ENCODE measurements around the gene CFAP77. TPM values are rescaled to one million over a fixed set of nuclear protein-coding genes. Genes with fewer than 3 reads are reported as not detected.

Gene CFAP77
- total and polyA plus RNA-seq, 12 donors, result 0.53 to 4.3 (median 1.3) TPM

- H3K27me3 ChIP-seq, result peaks cover 0 to 28% (median 10%) of the 10 kb centered on the region in 7 donors
- 59 to 67% methylated on average over 17 of the region's 17 CpGs for WGBS, 2 donors
- TF ChIP-seq, protein P1, sequence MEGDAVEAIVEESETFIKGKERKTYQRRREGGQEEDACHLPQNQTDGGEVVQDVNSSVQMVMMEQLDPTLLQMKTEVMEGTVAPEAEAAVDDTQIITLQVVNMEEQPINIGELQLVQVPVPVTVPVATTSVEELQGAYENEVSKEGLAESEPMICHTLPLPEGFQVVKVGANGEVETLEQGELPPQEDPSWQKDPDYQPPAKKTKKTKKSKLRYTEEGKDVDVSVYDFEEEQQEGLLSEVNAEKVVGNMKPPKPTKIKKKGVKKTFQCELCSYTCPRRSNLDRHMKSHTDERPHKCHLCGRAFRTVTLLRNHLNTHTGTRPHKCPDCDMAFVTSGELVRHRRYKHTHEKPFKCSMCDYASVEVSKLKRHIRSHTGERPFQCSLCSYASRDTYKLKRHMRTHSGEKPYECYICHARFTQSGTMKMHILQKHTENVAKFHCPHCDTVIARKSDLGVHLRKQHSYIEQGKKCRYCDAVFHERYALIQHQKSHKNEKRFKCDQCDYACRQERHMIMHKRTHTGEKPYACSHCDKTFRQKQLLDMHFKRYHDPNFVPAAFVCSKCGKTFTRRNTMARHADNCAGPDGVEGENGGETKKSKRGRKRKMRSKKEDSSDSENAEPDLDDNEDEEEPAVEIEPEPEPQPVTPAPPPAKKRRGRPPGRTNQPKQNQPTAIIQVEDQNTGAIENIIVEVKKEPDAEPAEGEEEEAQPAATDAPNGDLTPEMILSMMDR (IDR thresholded peaks at IDR 0.05), result no peak
- H3K27ac ChIP-seq, result no peak overlapping the region
- DNase-seq (no peak), ATAC-seq (no peak)
- intact Hi-C loops (cut with DNase I), result no loop called here
- H3K4me1 ChIP-seq, result peaks cover 0 to 9% (median 4%) of the 10 kb centered on the region in 9 donors
- H3K4me3 ChIP-seq, result no peak overlapping the region
- H3K9me3 ChIP-seq, result no peaks in the 10 kb centered on the region
- H3K36me3 ChIP-seq, result no peaks in the 10 kb centered on the region
Measured at GRCh38 chr9:132548751-132549640, 139.0 kb downstream of the CFAP77 start.

- TF ChIP-seq, protein P1 (IDR thresholded peaks at IDR 0.05), result no peak
- no peaks in the 10 kb centered on the region for H3K9me3 ChIP-seq
- WGBS, 2 donors, result 87 to 89% methylated on average over 13 of the region's 13 CpGs
- H3K36me3 ChIP-seq, result no peaks in the 10 kb centered on the region
- intact Hi-C loops (cut with DNase I), result no loop called here
- DNase-seq (no peak), ATAC-seq (no peak)
- H3K4me3 ChIP-seq, result no peak overlapping the region
- no peak overlapping the region for H3K27ac ChIP-seq
- H3K27me3 ChIP-seq, result peaks cover 0 to 28% (median 7%) of the 10 kb centered on the region in 7 donors
- H3K4me1 ChIP-seq, result peaks cover 0 to 2% (median under 1%) of the 10 kb centered on the region in 9 donors
Measured at GRCh38 chr9:132551556-132551955, 141.5 kb downstream of the CFAP77 start.

DNA sequence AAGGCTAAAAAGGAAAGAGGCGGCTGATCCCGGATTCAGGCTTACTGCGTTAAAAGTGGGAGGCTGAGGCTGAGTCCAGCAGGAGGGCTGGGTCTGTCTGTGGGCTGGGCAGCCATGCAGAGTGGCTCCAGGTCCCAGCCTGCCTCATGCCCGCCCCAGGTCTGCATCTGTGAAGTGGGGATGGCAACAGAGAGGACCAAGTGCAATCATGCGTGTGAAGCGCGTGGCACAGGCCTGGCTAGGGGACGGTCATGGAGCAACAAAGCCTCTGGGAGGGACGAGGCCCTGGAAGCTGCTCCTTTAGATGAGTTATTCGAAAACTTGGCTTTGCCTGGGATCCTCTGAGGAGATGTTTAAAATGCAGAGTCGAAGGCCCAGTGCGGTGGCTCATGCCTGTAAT is 142.0 kb downstream of the CFAP77 start:
- 93 to 96% methylated on average over 12 of the region's 12 CpGs for WGBS, 2 donors
- H3K4me3 ChIP-seq, result no peak overlapping the region
- H3K27me3 ChIP-seq, result peaks cover 0 to 28% (median 6%) of the 10 kb centered on the region in 7 donors

GRCh38 chr9:132554755-132555154 is 144.7 kb downstream of the CFAP77 start:
- H3K4me3 ChIP-seq, result no peak overlapping the region
- peaks cover 0 to under 1% (median 0%) of the 10 kb centered on the region in 9 donors for H3K4me1 ChIP-seq
- H3K36me3 ChIP-seq, result no peaks in the 10 kb centered on the region
- ATAC-seq (no peak), DNase-seq (no peak)
- peaks cover 0 to 21% (median 6%) of the 10 kb centered on the region in 7 donors for H3K27me3 ChIP-seq
- WGBS, 2 donors, result 90 to 91% methylated on average over 2 of the region's 2 CpGs
- TF ChIP-seq, protein P1 (IDR thresholded peaks at IDR 0.05), result no peak
- no peak overlapping the region for H3K27ac ChIP-seq
- no peaks in the 10 kb centered on the region for H3K9me3 ChIP-seq
- intact Hi-C loops (cut with DNase I), result no loop called here

More for the DNA sequence above, 142.0 kb downstream of the CFAP77 start:
- TF ChIP-seq, protein P1 (IDR thresholded peaks at IDR 0.05), result no peak
- Histone ChIP-seq H3K27ac (no peak overlapping the region), H3K4me1 (no peaks in the 10 kb centered on the region), H3K36me3 (no peaks in the 10 kb centered on the region), H3K9me3 (no peaks in the 10 kb centered on the region)
- no peak for ATAC-seq
- DNase-seq, result no peak
- intact Hi-C loops (cut with DNase I), result no loop called here

Measured in heart right ventricle (tissue), 16 donors.